Epithelial cell of prostate (primary cell): ENCODE measurements around the gene MAPK12.
"Not testable (repeated sequence)": the region's sequence is repeated elsewhere in the genome, so short reads cannot be mapped to it uniquely, and the experiment has no call there.

ENCODE experiments used
- DNase-seq: peaks from one replicate; pipeline ENCODE4 v3.0.0-alpha.2; 2011; ENCODE audit warnings: low read depth, low spot score
- H3K27ac ChIP-seq: fragments of 450-650 bp; 2 replicates; pipeline ENCODE4 v1.5.1; 2017; ENCODE audit warnings: mild to moderate bottlenecking

The MAPK12 gene

DNA sequence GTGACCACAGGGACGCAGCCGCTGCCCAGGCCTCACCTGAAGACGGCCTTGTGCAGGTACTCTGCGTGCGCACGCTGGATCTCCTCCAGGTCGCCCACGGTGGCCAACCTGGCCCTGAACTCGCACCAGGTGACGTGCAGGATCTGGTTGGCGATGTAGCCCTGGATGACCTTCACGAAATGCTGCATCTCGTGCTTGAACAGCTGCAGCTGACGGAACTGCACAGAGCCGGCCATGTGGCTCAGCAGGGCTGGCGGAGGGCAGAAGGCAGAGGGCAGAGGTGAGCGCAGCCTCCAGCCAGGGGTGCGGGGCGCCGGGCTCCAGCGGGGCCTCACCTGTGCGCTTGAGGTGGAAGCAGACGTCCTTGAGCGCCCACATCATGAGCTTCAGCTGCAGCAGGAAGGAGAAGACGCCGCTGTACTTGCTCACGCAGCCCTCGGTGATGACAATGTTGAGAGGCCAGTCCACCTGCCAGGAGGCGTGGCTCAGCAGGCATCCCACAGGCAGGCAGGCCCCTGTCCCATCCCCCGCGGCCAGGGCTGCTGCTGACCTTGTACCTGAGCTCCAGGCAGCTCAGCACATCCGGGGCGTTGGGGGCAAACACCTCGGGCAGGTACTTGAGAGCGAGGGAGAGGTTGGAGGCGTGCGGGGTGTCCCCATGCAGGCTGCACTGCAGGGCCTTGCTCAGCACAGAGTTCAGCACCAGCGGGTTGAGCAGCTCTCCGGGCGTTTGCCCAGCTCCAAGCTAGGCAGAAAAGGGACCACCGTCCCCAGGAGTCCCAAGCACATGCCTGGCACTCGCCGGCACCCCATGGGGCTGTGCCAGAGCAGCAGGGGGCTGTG lies 43.1 kb downstream of the MAPK12 start:
- no peak overlapping the region for H3K27ac ChIP-seq
- DNase-seq = no peak

DNA sequence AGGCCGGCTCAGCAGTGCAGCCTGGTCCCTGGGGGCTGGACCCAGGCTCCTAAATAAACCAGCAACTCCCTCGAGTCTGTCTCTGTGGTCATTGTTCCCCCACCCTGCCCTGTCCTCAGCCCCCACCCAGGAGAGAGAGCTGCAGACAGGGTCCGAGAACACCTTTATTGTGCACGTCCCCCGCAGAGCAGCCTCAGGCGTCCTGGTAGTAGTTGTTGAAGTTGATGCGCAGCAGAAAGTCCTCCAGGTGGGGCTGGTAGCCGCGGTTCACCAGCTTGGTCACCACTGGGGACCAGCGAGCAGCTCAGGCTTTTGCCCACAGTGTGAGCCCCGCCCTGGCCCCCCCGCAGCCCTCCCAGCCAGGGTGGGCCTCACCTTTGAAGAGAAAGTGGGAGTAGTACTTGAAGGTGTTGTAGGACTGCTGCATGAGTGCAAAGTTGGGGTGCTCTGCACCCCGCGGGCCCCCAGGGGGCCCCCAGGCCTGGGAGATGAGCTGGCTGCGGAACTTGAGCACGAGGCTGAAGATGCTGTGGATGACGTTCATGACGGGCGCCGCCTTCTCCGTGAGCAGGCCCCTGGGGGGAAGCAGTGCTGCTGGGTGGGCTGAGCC lies 43.8 kb downstream of the MAPK12 start:
- no peak for DNase-seq
- no peak overlapping the region for H3K27ac ChIP-seq

- no peak for DNase-seq
- H3K27ac ChIP-seq = no peak overlapping the region
These were observed 44.6 kb downstream of the MAPK12 start for GRCh38 chr22:50216684-50217520.

DNA sequence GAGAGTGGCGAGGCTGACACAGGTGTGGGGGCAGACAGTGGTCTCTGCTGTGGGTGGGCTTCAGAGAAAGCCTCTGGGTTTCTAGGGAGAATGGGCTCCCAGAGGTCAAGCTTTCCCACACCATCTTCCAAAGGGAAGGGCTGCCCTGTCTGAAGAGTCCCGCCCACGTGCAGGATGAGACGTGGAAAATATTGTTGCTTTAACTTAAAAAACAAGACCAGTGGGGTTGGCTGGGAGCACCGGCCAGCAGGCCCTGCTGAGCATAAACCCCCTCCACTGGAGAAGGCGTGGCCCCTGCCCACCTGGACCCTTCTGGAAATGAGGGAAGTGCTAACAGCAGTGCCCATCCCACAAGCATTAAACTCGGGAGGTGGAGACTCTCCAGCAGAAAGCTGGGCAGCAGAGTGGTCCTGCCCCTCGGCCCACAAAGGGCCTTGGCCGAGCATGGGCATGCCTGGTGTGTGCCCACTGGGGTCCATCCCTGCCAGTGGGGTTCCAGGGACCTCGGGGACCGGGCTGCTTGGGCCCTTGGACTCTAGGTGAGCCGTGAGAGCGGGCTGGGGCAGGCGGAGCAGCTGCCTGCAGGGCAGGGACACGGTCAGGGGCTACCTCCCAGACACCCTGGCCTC lies 45.3 kb downstream of the MAPK12 start:
- DNase-seq = no peak
- no peak overlapping the region for H3K27ac ChIP-seq

- no peak for DNase-seq
- H3K27ac ChIP-seq = no peak overlapping the region
These were observed 46.0 kb downstream of the MAPK12 start for GRCh38 chr22:50215297-50216054.

GRCh38 chr22:50213263-50213662 lies 48.2 kb downstream of the MAPK12 start:
- no peak overlapping the region for H3K27ac ChIP-seq
- no peak for DNase-seq

- H3K27ac ChIP-seq = no peak overlapping the region
- DNase-seq = no peak
These were observed 50.3 kb downstream of the MAPK12 start for GRCh38 chr22:50211147-50211546.

DNA sequence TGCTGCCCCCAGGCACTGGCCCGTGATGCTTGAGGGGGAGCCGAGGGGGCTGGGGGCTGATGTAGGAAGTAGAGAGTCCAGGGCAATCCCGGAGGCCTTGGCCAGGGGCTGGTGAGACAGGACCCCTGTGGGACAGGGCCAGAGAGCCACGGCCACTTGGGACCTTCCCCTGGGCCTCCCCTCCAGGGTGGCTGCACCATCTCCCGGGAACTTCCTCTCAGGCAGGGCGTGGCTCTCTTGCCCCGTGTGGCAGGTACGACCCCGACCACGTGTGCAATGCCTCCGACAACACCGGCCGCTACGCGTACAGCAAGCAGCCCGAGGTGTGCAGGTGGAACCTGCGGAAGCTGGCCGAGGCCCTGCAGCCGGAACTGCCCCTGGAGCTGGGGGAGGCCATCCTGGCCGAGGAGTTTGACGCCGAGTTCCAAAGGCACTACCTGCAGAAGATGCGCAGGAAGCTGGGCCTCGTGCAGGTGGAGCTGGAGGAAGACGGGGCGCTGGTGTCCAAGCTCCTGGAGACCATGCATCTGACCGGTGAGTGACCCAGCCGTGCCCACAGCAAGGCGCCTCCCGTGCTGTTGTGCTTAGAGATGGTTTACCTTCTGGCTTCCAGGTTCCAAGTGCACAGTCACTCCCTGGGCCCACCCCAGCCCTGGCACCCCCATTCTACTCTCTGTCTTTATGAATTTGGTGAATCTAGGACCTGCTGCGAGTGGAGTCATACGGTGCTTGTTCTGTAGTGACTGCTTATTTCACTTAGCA lies 50.9 kb downstream of the MAPK12 start:
- no peak for DNase-seq

DNA sequence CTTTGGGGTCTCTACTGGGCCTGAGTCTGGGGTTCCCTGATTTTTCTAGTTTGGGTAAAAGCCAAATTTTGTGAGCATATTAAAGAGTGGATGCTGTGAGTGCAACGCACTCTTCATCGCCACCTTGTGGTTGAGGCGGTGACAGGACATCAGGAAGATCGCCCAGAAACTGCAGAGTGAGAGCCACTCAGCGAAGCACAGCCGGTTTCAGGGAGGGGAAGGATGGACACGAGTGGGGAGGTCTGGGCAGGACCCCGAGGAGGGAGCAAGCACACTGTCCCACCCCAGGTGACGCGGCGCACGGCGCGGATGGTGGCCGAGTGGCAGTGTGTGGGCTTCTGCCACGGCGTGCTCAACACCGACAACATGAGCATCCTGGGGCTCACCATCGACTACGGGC lies 51.6 kb downstream of the MAPK12 start:
- no peak for DNase-seq
- H3K27ac ChIP-seq = no peak overlapping the region

More for the DNA sequence above, 50.9 kb downstream of the MAPK12 start:
- no peak overlapping the region for H3K27ac ChIP-seq

- H3K27ac ChIP-seq = no peak overlapping the region
- no peak for DNase-seq
These were observed 52.3 kb downstream of the MAPK12 start for GRCh38 chr22:50208939-50209892.

DNA sequence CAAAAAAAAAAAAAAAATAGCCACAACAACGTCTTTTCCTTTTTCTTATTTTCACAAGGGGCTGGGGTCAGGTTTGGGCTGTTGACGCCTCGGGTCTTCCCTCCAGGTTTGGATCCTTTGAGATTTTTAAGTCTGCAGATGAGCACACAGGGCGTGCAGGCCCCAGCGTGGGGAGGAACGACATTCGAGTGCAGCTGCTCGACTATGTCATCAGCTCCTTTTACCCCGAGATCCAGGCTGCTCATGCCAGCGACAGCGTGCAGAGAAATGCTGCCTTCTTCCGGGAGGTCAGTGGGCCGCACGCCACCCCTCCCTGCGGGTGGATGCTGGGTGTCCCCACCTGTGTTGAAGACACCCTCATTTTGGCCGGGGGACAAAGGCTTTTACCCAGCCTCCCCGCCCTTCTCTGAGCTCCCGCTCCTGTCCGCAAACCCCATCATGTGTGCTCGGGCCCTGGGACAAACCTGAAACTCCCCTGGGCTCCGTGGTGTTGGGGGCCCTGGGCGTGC lies 53.0 kb downstream of the MAPK12 start:
- H3K27ac ChIP-seq = no peak overlapping the region
- no peak for DNase-seq

DNA sequence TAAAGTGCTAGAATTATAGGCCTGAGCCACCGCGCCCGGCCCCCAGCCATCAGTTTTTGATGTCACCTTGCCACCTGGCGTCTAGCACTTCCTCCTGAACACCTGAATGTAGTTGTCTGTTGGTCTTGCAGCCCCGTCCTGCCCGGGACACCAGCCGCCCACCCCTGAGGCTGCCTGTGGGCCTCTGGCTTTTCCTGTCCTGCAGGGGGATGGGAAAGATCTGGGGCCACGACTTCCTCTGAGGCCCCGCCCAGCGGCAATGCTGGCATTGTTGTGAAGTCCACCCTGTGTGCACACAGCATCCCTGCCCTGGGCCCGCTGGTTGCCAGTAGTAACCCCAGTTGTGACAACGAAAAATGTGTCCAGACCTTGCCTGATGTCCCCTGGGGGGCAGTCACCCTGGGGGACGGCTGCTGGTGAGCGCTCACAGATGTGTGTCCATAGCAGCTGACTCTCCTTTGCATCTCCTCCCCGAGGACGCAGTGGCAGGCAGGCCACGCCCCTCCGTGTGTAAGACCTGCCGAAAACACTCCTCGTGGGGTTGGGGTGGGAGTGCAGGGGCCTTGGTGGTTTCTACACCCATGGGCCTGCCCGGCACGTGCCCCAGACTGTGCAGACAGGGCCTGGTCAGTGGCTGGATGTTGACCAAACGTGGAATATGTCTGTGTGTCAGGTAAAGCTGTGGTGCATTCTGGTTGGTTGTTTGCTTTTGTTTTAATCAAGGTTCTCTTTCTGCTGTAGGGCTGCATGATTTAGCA lies 53.9 kb downstream of the MAPK12 start:
- no peak overlapping the region for H3K27ac ChIP-seq
- no peak for DNase-seq

DNA sequence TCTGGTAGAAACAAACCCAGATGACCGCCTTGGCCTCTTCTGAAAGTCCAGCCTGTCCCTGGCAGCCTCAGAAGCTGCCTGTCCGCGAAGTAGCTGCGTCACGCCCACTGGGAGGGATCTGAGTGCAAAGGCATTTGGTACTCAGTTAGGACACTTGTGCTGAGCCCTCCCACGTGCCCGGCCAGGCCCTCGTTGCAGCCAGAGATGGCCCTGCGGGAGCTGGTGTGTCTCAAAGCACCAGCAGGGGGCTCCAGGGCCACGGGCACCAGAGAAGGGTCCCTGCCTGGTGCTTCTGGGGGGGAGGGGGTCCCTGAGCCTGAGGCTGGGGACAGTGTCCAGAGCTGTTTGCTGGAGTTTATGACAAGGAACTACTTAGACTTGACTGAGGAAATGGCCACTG lies 54.9 kb downstream of the MAPK12 start:
- H3K27ac ChIP-seq = no peak overlapping the region
- DNase-seq = no peak

DNA sequence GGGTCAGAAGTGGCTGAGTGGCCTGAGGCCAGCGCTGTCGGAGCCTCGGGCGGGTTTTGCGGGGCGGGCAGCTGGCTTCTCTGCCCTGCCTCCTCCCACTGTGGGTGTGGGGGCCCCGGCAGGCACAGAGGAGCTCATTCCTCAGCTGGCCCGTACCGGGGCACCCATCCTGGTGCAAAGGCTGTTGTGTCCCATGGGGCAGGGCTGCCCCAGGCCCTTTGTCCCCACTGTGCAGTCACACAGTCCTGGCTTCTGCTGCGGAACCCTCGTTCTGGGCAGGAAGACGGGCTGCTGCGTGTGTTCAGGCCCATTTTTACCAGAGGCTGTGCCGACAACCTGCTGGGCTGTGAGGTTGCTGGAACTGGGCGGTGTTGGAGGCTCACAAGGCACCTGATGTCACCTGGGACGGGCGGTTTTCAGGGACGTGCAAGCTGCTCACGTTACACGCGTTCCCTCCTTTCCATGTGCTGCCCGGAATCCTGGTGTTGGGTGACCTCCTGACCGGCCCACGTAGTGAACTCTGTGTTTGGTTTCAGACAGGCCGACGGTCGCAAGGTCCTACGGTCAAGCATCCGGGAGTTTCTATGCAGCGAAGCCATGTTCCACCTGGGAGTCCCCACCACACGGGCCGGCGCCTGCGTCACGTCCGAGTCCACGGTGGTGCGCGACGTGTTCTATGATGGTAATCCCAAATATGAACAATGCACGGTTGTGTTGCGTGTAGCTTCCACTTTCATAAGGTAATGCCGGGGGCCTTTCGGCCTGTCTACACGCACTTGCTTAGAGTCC lies 55.5 kb downstream of the MAPK12 start:
- DNase-seq = no peak
- H3K27ac ChIP-seq = no peak overlapping the region

DNA sequence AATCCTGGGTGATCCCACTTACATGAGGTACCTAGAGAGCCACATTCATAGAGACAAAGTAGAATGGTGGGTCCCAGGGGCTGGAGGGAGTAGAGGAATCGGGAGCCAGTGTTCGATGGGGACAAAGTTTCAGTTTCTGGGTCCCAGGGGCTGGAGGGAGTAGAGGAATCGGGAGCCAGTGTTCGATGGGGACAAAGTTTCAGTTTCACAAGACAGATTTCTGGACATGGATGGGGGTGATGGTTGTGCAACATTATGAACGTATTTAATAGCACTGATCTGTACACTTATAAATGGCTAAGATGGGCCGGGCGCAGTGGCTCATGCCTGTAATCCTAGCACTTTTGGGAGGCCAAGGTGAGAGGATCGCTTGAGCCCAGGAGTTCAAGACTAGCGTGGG lies 56.5 kb downstream of the MAPK12 start:
- DNase-seq, H3K27ac ChIP-seq: not testable (repeated sequence)

- no peak for DNase-seq
- H3K27ac ChIP-seq = no peak overlapping the region
These were observed 56.9 kb downstream of the MAPK12 start for GRCh38 chr22:50204571-50204970.
